GM19467 (cell line): ENCODE results near the gene CA12.

Source experiments
- ATAC-seq: cut with Tn5 transposase; IDR thresholded peaks from one replicate; pipeline ENCODE4 v1.9.1; 2021; ENCODE audit warnings: mild to moderate bottlenecking, moderate library complexity; ENCODE audit not compliant: unreplicated experiment

Gene CA12

GRCh38 chr15:63402498-63403253 is 21.0 kb upstream of the CA12 start:
- ATAC-seq = no peak

- ATAC-seq = no peak
Measured at GRCh38 chr15:63401714-63402497, 20.3 kb upstream of the CA12 start.

- ATAC-seq = no peak
Measured at GRCh38 chr15:63401078-63401477, 19.4 kb upstream of the CA12 start.

GRCh38 chr15:63398456-63398855 is 16.8 kb upstream of the CA12 start:
- ATAC-seq = no peak

GRCh38 chr15:63396152-63396928 is 14.7 kb upstream of the CA12 start:
- ATAC-seq = no peak

- no peak for ATAC-seq
Measured at GRCh38 chr15:63395730-63396151, 14.1 kb upstream of the CA12 start.

- ATAC-seq = no peak
Measured at GRCh38 chr15:63392361-63393009, 10.8 kb upstream of the CA12 start.

GRCh38 chr15:63391669-63392360 is 10.2 kb upstream of the CA12 start:
- ATAC-seq = no peak

- no peak for ATAC-seq
Measured at GRCh38 chr15:63390689-63391088, 9.0 kb upstream of the CA12 start.

- no peak for ATAC-seq
Measured at GRCh38 chr15:63389902-63390670, 8.4 kb upstream of the CA12 start.

GRCh38 chr15:63388511-63388910 is 6.9 kb upstream of the CA12 start:
- ATAC-seq = no peak

- no peak for ATAC-seq
Measured at GRCh38 chr15:63387748-63388493, 6.3 kb upstream of the CA12 start.

GRCh38 chr15:63385911-63386531 is 4.4 kb upstream of the CA12 start:
- no peak for ATAC-seq

GRCh38 chr15:63384906-63385305 is 3.3 kb upstream of the CA12 start:
- ATAC-seq = no peak

GRCh38 chr15:63382966-63383710 is 1.5 kb upstream of the CA12 start:
- ATAC-seq = no peak

- ATAC-seq = no peak
Measured at GRCh38 chr15:63380808-63381282, 801 bp downstream of the CA12 start.

- no peak for ATAC-seq
Measured at GRCh38 chr15:63380151-63380807, 1.4 kb downstream of the CA12 start.
